Vagina (tissue), 2 donors: ENCODE measurements around the gene TLE4. TPM values are rescaled to one million over a fixed set of nuclear protein-coding genes. Genes with fewer than 3 reads are reported as not detected.

ENCODE experiments used
- DNase-seq, 2 donors: peaks; one replicate each; pipeline ENCODE4 v3.0.0-alpha.2; 2017; ENCODE audit errors: extremely low spot score in 2 of 2
- H3K27ac ChIP-seq: fragments of 200-600 bp; sonication (generic); one replicate; pipeline ENCODE4 v1.5.1; 2019
- H3K27me3 ChIP-seq: fragments of 200-600 bp; sonication (generic); one replicate; pipeline ENCODE4 v1.5.1; 2019
- H3K36me3 ChIP-seq, 2 donors: fragments of 200-600 bp; sonication (generic); one replicate each; pipeline ENCODE4 v1.5.1; 2017 to 2019
- H3K4me1 ChIP-seq: fragments of 200-600 bp; sonication (generic); one replicate; pipeline ENCODE4 v1.5.1; 2019
- H3K4me3 ChIP-seq, 2 donors: fragments of 200-600 bp; sonication (generic); 1 replicate in 1 of 2; 2 replicates in 1 of 2; pipeline ENCODE4 v1.5.1; 2016 to 2019
- H3K9me3 ChIP-seq: fragments of 200-600 bp; sonication (generic); one replicate; pipeline ENCODE4 v1.5.1; 2019
- POLR2A ChIP-seq, 2 donors: fragments of 450-650 bp; IDR thresholded peaks; one replicate each; pipeline ENCODE4 v1.6.1; 2017; ENCODE audit warnings: antibody characterized with exemption in 2 of 2, mild to moderate bottlenecking in 2 of 2, moderate library complexity in 2 of 2
- POLR2AphosphoS5 ChIP-seq, 2 donors: sonication (generic); formaldehyde crosslinking; IDR thresholded peaks; one replicate each; pipeline ENCODE4 v1.9.0; 2017; ENCODE audit warnings: antibody characterized with exemption in 2 of 2, mild to moderate bottlenecking in 2 of 2, low read depth in 1 of 2; ENCODE audit not compliant: insufficient read depth in 1 of 2
- intact Hi-C: fragments of 100-400 bp; cut with DNase I; formaldehyde crosslinking; loops from one replicate; pipeline ENCODE4 v1.15.1; 2023
- total RNA-seq: library from RNA; depleted of rRNA; stranded (reverse); fragments of >200 nt; gene quantifications from one replicate; pipeline ENCODE4 v1.2.3, GENCODE V29; 2016
- TF ChIP-seq, protein P1 (sequence below), 3 experiments: fragments of 450-650 bp in 2 of 3; fragments of 200-600 bp in 1 of 3; sonication (generic) in 1 of 3; IDR thresholded peaks; one replicate each; pipeline ENCODE4 v1.5.1; 2017 to 2019; ENCODE audit warnings: antibody characterized with exemption in 3 of 3, mild to moderate bottlenecking in 2 of 3, moderate library complexity in 2 of 3

The TLE4 gene
- total RNA-seq, 1 donor from 2014 or later, result 49.8 TPM

GRCh38 chr9:79682076-79682736, 110.4 kb downstream of the TLE4 start:
- intact Hi-C loops, result no loop called here
- no peak overlapping the region for H3K27ac ChIP-seq

GRCh38 chr9:79684059-79684458, 112.3 kb downstream of the TLE4 start:
- Histone ChIP-seq H3K4me1 (peaks cover 14% of the 10 kb centered on the region), H3K36me3 (no peaks in the 10 kb centered on the region), H3K4me3 (no peak overlapping the region), H3K9me3 (no peaks in the 10 kb centered on the region), H3K27me3 (no peaks in the 10 kb centered on the region), H3K27ac (no peak overlapping the region)
- intact Hi-C loops, result no loop called here
- no peak for DNase-seq
- no peak for TF ChIP-seq POLR2A (IDR thresholded peaks at IDR 0.05)
- TF ChIP-seq, protein P1, sequence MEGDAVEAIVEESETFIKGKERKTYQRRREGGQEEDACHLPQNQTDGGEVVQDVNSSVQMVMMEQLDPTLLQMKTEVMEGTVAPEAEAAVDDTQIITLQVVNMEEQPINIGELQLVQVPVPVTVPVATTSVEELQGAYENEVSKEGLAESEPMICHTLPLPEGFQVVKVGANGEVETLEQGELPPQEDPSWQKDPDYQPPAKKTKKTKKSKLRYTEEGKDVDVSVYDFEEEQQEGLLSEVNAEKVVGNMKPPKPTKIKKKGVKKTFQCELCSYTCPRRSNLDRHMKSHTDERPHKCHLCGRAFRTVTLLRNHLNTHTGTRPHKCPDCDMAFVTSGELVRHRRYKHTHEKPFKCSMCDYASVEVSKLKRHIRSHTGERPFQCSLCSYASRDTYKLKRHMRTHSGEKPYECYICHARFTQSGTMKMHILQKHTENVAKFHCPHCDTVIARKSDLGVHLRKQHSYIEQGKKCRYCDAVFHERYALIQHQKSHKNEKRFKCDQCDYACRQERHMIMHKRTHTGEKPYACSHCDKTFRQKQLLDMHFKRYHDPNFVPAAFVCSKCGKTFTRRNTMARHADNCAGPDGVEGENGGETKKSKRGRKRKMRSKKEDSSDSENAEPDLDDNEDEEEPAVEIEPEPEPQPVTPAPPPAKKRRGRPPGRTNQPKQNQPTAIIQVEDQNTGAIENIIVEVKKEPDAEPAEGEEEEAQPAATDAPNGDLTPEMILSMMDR (IDR thresholded peaks at IDR 0.05), result no peak
- no peak for TF ChIP-seq POLR2AphosphoS5 (IDR thresholded peaks at IDR 0.05; ENCODE audit: insufficient read depth in 1 of 2, low read depth in 1 of 2)

More at GRCh38 chr9:79682076-79682736, 110.4 kb downstream of the TLE4 start:
- H3K4me1 ChIP-seq, result peaks cover 14% of the 10 kb centered on the region
- no peaks in the 10 kb centered on the region for H3K36me3 ChIP-seq
- no peak overlapping the region for H3K4me3 ChIP-seq
- H3K27me3 ChIP-seq, result no peaks in the 10 kb centered on the region
- H3K9me3 ChIP-seq, result no peaks in the 10 kb centered on the region
- DNase-seq, result no peak
- TF ChIP-seq POLR2A (IDR thresholded peaks at IDR 0.05), result no peak
- TF ChIP-seq POLR2AphosphoS5 (IDR thresholded peaks at IDR 0.05; ENCODE audit: insufficient read depth in 1 of 2, low read depth in 1 of 2), result no peak
- TF ChIP-seq, protein P1 (IDR thresholded peaks at IDR 0.05), result no peak

- TF ChIP-seq POLR2AphosphoS5 (IDR thresholded peaks at IDR 0.05; ENCODE audit: insufficient read depth in 1 of 2, low read depth in 1 of 2) (no peak), POLR2A (IDR thresholded peaks at IDR 0.05) (no peak)
- intact Hi-C loops, result no loop called here
- Histone ChIP-seq H3K9me3 (no peaks in the 10 kb centered on the region), H3K27me3 (no peaks in the 10 kb centered on the region), H3K4me3 (no peak overlapping the region), H3K4me1 (peaks cover 14% of the 10 kb centered on the region), H3K27ac (no peak overlapping the region), H3K36me3 (no peaks in the 10 kb centered on the region)
- no peak for DNase-seq
These were observed 113.2 kb downstream of the TLE4 start for GRCh38 chr9:79684711-79685575.

DNA sequence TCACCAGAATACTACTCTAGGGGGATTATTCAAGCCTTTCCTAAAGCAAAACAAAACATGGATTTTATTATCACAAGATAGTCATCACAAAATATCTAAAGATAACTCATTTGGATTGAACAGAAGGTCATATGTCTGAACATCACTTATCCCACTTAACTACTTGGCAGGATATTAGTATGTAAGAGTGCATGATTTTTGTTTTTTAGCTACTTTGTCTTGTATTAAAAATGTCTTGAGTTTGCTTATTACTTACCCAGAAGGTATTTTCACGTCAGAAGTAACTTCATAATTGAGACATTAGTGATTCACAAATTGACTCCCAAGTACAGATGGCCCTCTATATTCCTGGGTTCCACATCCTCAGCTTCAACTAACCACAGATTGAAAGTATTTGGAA, 113.8 kb downstream of the TLE4 start:
- no peaks in the 10 kb centered on the region for H3K36me3 ChIP-seq
- peaks cover 14% of the 10 kb centered on the region for H3K4me1 ChIP-seq
- intact Hi-C loops, result no loop called here
- H3K27ac ChIP-seq, result no peak overlapping the region
- H3K27me3 ChIP-seq, result no peaks in the 10 kb centered on the region
- DNase-seq, result no peak
- no peaks in the 10 kb centered on the region for H3K9me3 ChIP-seq
- no peak overlapping the region for H3K4me3 ChIP-seq
- TF ChIP-seq, protein P1 (IDR thresholded peaks at IDR 0.05), result no peak
- no peak for TF ChIP-seq POLR2AphosphoS5 (IDR thresholded peaks at IDR 0.05; ENCODE audit: insufficient read depth in 1 of 2, low read depth in 1 of 2)
- TF ChIP-seq POLR2A (IDR thresholded peaks at IDR 0.05), result no peak

GRCh38 chr9:79686381-79687130, 114.8 kb downstream of the TLE4 start:
- no peak for TF ChIP-seq POLR2A (IDR thresholded peaks at IDR 0.05)
- TF ChIP-seq POLR2AphosphoS5 (IDR thresholded peaks at IDR 0.05; ENCODE audit: insufficient read depth in 1 of 2, low read depth in 1 of 2), result no peak
- TF ChIP-seq, protein P1 (IDR thresholded peaks at IDR 0.05), result no peak
- H3K36me3 ChIP-seq, result no peaks in the 10 kb centered on the region
- no peak overlapping the region for H3K4me3 ChIP-seq
- intact Hi-C loops, result no loop called here
- peaks cover 14% of the 10 kb centered on the region for H3K4me1 ChIP-seq
- no peaks in the 10 kb centered on the region for H3K27me3 ChIP-seq
- H3K9me3 ChIP-seq, result no peaks in the 10 kb centered on the region
- H3K27ac ChIP-seq, result no peak overlapping the region
- no peak for DNase-seq
